Measurements from ENCODE around the gene PTGR3.

Gene PTGR3

GRCh38 chr18:75214766-75215510, 6.0 kb upstream of the PTGR3 start:
- DNase-seq, result no peak

GRCh38 chr18:75214332-75214690, 5.4 kb upstream of the PTGR3 start:
- DNase-seq, result no peak

- DNase-seq, result no peak
Measured at GRCh38 chr18:75213611-75214331, 4.8 kb upstream of the PTGR3 start.

- DNase-seq, result no peak
Measured at GRCh38 chr18:75212751-75213090, 3.8 kb upstream of the PTGR3 start.

GRCh38 chr18:75211953-75212750, 3.2 kb upstream of the PTGR3 start:
- DNase-seq, result peak in 2 of 5 donors; percentile 16 to 21

- no peak for DNase-seq
Measured at GRCh38 chr18:75211626-75211952, 2.6 kb upstream of the PTGR3 start.

- peak in 3 of 5 donors; percentile 13 to 26 (median 19) for DNase-seq
Measured at GRCh38 chr18:75211002-75211621, 2.2 kb upstream of the PTGR3 start.

GRCh38 chr18:75210274-75211001, 1.5 kb upstream of the PTGR3 start, which contains the start of gene TSHZ1:
Gene TSHZ1, plus strand, starts transcription at chr18:75210797. Its CDS starts 1,080 bp downstream, at chr18:75211877.
- peak in 4 of 5 donors; percentile 48 to 85 (median 60) for DNase-seq

GRCh38 chr18:75209951-75210258, 966 bp upstream of the PTGR3 start:
- no peak for DNase-seq

- no peak for DNase-seq
Measured at GRCh38 chr18:75208836-75209128, 157 bp downstream of the PTGR3 start.

GRCh38 chr18:75208155-75208835, 644 bp downstream of the PTGR3 start:
- DNase-seq, result peak in 4 of 5 donors; percentile 27 to 46 (median 30)

- peak in 1 of 5 donors; percentile 64 for DNase-seq
Measured at GRCh38 chr18:75207310-75208154, 1.4 kb downstream of the PTGR3 start.

GRCh38 chr18:75206452-75207309, 2.3 kb downstream of the PTGR3 start:
- DNase-seq, result no peak

- DNase-seq, result no peak
Measured at GRCh38 chr18:75205514-75206132, 3.3 kb downstream of the PTGR3 start.

- DNase-seq, result no peak
Measured at GRCh38 chr18:75204732-75205513, 4.0 kb downstream of the PTGR3 start.

GRCh38 chr18:75204269-75204731, 4.6 kb downstream of the PTGR3 start:
- no peak for DNase-seq

- DNase-seq, result no peak
Measured at GRCh38 chr18:75203416-75204268, 5.3 kb downstream of the PTGR3 start.

All from T-helper 1 cell (primary cell).